NCI-H187 (cell line): Measurements from ENCODE around the gene ANGPT4.

ENCODE experiments used
- DNase-seq, 2 experiments: peaks; one replicate each; lab custom pipeline; 2025; lab: John Stamatoyannopoulos, UW

ANGPT4 gene, protein sequence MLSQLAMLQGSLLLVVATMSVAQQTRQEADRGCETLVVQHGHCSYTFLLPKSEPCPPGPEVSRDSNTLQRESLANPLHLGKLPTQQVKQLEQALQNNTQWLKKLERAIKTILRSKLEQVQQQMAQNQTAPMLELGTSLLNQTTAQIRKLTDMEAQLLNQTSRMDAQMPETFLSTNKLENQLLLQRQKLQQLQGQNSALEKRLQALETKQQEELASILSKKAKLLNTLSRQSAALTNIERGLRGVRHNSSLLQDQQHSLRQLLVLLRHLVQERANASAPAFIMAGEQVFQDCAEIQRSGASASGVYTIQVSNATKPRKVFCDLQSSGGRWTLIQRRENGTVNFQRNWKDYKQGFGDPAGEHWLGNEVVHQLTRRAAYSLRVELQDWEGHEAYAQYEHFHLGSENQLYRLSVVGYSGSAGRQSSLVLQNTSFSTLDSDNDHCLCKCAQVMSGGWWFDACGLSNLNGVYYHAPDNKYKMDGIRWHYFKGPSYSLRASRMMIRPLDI

DNA sequence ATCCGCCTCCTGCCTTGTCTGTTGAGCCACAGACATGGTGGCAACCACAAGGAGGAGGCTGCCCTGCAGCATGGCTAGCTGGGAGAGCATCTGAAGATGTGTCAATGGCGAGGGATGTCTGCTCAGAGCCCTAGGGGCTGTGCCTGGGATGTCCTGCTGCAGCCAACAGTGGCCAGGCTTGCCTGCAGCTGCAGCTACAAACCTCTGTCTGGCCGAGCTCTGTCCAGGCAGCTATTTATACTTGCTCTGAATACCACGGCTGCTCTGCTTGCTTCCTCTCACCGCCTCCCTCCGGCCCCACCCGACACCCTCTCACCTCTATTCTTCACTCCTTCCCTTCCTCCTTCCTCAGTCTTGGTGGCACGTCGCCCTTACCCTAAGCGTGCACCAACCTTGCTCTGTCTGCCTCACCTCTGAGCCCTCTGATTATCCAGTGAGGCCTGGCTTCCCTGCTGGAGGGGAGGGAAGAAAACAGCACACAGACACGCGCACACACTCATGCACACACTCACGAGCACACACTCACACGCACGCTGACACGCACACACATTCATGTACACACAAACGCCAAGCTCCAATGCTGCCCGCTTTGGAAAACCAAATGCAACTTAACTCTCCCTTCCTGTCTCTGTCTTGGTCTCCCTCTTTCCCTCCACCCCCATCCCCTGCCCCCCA lies at the start of gene ANGPT4:
ANGPT4 (minus strand) TSS at position 210 of the 675 bp plus-strand sequence; CDS start at position 90, 120 bp downstream.
- DNase-seq: no peak

DNA sequence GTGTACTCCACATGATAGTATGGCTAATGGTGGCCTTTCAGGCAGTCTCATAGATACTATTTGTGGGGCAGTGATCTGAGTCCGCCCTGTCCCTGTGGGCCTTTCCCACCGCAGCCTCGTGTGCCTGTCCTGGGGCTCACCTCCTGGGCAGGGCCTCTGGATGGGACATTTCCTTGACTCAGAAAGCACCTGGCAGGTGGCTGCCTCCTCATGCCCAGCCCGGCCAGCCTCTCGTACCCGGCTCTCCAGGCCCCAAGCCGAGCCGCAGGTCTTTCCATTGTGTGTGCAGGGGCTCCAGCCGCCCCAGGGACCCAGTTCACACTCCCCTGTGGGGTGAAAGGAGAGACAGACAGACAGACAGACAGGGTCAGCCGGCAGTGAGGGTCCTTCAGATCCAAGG lies 47.7 kb upstream of the ANGPT4 start:
- no peak for DNase-seq

DNA sequence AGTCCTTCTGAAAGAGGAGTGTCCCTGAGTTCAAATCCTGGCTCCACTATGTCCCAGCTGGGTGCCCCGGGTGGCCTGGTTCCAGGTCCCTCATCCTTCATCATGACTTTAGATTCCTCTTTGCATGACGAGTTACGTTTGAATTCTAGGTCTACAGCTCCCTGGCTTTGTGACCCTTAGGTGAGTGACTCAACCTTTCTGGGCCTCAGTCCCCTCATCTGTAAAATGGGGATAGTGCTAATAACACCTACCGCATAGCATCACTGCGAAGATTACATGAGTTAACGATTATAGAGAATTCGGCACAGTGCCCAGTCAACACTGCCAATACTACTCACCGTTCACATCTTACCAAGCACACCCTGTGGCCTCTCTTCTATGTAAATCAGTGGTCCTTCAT lies 46.5 kb upstream of the ANGPT4 start:
- no peak for DNase-seq

DNA sequence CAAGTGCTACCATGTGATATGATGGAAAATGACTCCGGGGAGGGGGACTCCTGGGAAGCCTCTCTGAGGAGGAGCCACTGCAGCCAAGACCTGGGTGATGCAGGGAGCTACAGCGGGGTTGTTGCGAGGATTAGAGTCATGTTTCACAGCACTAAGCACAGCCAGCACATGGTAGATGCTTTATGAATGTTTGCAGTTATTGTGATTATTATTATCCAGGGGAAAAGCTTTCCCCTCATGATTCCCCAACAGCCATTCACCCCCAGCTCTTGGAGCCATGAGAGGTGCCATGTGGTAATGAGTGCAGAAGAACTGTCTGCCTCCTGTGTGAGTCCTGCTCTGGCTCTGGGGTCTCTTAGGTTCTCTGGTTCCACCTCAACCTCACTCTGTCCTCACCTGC lies 46.1 kb upstream of the ANGPT4 start:
- no peak for DNase-seq

DNA sequence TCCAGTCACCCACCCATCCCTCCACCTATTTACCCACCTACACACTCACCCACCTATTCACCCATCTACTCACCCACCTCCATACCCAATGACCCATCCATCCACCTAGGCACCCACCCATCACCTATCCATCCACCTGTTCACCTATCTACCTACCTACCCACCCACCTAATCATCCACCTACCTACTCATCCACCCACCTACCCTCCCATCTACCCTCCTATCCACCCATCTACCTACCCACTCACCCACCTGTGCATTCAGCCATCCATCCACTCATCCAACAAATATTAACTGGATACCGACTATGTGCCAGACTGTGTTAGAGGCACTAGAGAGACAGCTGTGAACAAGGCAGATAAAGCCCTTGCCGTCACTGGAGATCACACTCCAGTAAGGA lies 45.6 kb upstream of the ANGPT4 start:
- DNase-seq: no peak

DNA sequence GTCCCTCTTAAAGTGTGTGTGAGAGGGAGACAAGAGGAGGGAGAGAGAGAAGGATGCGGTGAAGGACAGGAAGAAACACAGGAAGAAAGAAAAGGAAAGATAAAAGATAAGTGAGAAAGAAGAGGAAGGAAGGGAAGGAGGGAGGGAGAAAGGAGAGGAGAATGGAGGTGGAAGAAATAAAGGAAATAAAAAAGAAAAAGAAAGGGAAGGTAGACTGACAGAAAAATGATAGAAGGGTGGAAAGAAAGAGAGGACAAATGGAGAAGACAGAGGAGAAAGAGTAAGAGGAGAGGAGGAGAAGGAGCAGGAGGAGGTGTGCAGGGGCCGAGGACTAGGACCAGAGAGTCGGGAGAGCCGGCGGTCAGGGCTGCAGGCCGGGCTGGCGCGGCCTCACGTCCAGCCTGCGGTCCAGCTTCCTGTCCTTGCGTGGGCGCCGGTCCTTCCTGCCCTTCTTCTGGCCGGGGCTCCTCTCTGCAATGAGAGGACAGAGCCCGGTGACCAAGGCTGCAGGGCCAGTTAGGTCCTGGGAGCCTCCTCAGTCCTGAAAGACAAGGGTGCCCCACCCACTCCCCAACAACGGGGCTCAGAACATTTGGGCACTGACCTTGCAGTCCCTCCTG lies 44.0 kb upstream of the ANGPT4 start:
- DNase-seq: no peak

DNA sequence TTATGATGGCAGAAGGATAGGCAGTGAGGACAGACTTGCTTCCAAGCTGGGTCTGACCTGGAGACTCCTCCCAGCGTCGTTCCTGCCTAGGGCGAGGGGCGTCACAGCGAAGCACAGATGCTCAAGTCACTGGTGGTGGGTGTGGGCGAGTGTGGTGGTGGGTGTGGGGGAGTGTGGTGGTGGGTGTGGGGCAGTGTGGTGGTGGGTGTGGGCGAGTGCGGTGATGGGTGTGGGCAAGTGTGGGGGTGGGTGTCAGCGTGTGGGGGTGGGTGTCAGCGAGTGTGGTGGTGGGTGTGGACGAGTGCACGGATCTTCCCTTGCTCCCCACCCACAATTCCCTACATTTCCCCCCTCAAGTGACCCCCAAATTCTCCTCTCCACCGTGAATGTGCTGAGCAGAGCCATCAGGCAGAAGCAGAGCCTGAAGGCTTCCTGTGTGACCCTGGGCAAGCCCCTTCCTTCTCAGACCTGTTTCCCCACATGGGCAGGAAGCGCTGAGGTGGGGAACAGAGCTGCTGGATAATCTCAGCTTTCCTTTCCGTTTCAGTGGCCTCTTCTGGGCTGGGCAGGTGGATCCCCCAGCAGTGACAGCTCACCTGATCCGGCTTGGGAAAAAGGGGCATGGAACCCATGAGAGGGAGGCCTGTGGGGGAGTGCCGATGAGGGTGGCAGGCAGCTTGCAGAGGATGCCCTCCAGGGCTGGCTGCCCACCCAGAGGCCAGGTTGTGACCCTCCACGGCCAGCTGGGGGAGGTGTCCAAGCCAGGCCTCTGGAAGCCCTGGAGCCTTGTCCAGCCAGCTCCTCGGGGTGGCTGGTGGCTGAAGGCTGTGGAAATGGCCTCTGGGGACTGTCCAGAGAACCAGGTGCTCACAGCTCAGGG lies 43.0 kb upstream of the ANGPT4 start:
- DNase-seq: no peak

DNA sequence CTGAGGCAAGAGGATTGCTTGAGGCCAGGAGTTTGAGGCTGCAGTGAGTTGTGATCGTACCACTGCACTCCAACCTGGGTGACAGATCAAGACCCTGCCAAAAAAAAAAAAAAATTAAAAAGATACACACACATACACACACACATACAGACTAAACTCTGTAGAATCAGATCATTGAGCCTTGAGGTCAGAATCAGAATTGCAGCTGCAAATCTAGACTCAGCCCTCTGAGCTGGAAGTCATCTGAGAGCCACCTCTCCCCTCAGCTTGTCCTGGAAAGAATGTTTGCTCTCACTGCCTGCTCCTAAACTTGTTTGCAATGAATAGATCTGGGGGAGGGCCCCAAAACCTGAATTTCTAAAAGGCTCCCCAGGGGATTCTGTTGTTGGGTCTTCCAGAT lies 41.4 kb upstream of the ANGPT4 start:
- DNase-seq: no peak

DNA sequence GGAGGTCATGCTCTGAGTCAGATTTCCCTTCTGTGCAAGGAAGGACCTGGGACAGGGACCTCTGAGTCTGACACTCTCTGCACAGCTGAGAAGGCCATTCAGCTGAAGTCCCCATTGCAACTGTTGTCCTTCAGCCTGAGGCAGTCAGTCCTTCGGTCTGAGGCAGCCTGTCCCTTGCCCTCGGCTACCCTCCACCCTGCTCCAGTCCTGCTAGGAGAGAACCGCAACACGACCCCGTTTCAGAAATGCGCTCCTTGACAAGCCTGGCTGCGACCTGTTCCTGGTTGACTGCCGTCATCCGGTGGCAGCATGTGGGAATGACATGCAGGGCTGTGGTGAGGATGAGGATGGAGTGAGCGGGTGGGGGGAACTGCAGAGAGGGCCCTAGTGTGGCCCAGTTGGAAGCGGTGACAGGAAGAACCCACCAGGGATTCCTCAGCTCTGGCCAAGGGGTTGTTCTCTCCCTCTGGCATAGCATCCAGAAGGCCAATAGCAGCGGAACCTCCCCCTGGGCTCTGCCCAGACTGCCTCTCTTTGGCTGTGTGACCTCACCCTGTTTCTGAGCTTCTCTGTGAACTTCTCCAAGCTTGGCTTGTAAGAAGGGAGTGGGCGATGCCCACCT lies 40.3 kb upstream of the ANGPT4 start:
- DNase-seq: no peak

DNA sequence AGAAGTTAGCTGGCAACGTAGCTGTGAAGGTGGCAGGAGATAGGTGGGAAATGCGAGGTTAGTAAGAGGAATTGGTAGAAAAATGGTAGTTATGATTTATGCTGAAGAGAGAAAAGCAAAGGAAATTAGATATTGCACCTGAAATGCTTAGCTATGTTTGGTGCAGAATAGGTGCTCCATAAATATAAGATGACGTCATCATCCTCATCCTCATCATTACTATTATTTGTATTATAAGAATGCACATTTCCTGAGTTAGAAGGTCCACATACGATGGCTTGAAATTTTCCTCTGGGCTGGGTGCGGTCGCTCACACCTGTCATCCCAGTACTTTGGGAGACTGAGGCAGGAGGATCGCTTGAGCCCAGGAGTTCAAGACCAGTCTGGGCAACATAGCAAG lies 39.5 kb upstream of the ANGPT4 start:
- no peak for DNase-seq

DNA sequence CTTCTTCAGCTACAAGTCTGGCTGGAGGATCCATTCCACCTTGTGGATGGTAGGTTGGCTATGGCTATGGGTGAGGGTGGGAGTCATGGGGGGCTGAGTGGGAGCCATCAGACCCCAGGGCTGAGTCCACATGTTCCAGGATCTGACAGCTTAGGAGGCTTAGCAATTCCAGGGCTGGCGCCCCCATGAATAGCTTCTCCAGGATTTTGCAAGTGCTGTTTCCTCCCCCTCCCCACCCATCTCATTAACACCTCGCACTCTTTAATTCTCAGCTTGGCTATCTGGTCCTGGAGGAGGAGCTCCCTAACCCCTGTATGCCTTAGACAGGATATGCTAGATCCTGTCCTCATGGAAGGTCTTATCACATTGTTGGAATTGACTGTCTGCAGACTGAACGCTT lies 39.0 kb upstream of the ANGPT4 start:
- DNase-seq: no peak

DNA sequence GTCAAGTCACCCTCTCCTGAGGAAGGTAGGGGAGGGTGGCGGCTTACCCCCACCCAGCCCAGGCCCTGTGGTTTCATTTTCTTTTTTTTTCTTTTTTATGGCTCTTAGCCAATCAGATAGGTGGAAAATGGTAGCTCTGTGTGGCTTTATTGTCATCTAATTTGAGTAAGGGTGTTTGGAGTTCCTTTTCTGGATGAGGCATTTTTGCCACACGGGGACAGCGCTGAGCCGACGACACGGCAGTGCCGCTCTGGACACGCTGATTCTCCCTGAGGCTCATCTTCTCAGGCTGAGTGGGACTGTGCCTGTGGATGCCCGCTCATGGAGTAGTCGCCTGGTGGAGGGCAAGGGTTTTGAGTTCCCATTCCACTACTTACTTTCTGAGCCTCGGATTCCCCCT lies 37.6 kb upstream of the ANGPT4 start:
- DNase-seq: no peak

DNA sequence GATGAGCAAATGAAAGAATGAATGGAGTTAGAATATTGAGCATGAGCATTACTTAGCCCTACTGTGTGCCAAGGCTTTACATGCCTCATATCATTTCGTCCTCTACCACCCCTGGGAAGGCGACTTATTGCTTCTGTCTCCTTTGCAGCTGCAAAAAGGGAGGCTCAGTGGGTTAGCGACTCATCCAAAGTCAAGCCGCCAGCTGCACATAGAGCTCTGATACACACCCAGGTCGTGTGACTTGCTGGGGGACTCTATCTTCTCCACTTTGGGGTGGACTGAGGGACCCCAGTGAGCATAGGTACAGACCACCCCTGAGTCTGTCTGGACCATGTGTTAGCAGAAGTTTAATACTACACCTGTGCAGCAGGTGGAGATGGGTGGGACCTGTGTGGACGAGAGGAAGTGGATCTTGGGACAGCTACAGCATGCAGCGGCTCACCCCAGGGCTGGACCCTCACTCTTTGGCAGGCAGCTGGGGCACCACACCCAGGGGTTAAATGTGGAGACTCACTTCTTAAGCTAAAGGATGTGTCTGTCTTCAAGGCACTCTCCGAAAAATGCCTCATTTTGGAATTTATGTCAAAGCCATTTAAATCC lies 36.2 kb upstream of the ANGPT4 start:
- DNase-seq: no peak

DNA sequence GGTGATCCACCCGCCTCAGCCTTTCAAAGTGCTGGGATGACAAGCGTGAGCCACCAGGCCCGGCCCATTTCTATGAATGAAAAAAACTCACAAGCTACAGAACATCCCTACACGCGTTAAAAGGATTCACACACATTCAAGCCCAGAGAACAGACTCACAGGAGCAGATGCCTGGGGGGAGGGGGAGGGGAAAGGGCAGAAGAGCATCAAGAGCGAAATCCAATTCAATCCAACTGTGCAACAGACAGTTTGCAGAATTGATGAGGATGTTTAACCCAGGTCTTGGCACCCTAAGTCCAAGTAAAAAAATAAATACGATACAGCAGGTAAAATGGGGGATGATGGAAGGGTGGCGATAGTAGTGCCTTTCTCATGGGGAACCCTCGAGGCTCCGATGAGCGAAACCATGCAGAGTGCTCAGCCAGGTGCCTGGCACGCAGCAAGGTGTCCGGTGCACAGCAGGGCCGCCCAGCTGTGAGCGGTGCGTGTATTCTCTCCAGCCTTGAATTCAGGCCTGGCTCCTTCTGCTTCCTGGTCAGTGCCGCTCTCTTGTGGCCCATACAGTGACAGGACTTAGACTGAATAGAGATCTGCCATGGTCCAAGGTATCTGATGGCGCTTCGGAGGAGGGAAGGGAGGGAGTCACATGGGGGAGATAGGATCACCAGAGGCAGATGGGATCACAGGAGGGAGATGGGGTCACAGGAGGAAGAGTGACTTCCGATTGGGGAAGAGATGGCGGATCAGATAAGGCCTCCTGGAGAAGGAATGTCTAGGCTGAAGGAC lies 35.4 kb upstream of the ANGPT4 start:
- no peak for DNase-seq

DNA sequence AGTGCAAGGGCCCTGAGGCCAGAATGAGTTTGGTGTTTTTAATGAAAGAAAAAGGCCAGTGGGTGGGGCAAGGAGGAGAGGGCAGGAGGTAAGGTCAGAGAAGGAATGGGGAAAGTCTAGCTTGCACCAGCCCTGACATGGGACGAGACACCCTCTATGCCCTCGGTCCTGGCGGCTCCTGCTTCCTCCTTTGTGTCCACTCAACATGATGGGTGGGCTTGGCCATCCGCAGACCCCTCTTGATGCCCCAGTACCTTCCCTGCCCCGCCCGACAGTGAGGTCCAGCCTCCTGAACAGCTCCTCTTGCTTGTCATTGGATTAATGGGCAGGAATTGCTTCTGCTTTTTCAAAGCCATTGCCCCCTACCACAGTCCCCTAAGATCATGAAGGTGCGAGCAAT lies 33.6 kb upstream of the ANGPT4 start:
- no peak for DNase-seq

DNA sequence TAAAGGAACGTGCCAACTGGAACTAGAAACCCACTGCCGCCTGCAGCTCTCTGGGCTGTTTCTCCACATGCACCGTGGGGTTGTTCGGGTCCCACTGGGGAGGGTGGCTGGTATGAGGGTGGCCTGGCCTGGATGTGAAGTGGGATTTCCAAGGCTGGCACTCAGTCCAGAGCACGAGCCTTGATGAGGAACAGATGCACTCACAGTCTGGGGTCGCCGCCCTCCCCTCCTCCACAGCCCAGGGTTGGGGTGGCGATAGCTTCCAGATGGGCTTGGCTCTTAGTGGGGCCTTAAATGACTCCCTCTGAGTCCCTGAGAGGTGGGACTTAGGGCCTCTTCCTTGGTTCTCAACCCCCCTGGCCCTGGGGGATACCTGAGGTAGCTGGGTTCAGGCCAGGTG lies 30.7 kb upstream of the ANGPT4 start:
- no peak for DNase-seq

DNA sequence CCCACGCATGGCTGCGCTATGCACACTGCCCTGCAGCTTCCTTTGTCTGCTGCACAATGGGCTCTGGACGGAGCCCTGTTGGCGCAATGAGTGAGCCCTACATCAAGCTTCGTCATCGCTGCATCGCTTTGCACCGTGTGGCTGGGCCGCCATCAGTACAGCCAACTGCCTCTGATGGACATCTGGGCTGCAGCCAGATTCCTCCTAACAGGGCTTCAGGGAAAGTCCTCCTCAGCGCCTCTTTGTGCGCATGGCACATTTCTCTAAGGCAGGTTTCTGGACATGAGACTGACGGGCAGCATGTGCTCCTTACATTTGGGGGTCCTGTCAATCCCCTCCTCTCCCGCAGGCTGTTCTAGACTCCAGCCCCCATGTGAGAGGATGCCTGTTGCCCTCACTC lies 29.7 kb upstream of the ANGPT4 start:
- DNase-seq: no peak

DNA sequence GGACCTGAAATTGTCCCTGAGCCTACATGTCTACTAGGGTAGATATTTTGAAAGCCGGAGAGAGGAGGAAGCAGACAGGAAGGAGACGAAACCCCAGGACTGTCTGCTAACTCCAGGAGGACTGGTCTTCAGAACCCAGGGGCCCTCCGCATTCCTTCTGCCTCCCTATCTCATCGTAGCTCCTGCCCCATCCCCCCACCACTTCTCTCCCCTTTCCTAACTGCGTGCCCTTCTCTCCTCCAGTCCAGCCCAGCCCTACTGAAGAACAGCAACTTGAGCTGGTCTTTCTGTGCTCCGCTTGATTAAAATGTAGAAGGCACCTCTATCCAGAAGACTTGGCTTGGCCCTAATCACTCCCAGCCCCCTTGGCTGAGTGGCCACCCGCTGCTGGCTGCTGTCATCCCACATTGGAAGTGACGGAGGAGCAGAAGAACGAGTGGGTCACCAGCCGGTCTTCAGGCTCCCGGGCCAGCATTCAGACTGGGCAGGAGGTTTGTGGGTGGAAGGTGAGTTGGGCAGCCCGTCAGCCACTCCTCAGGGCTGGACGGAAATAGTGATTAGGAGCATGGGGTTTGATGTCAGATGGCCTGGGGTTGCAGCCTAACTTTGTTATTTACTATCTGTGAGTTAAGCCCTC lies 28.8 kb upstream of the ANGPT4 start:
- DNase-seq: no peak

DNA sequence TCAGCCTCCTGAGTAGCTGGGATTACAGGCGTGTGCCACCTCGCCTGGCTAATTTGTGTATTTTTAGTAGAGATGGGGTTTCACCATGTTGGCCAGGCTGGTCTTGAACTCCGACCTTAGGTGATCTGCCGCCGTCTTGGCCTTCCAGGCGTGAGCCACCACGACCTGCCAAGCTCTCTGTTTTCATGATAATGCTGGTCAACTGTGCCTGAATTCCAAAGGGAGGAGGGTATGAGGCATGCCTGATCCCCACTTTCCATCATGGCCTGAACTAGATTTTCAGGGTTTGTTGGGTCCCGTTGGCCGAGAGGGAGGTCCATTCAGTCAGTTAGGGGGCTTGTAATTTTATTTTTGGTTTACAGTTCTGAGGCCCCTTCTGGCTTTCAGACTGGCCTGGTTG lies 28.0 kb upstream of the ANGPT4 start:
- no peak for DNase-seq

DNA sequence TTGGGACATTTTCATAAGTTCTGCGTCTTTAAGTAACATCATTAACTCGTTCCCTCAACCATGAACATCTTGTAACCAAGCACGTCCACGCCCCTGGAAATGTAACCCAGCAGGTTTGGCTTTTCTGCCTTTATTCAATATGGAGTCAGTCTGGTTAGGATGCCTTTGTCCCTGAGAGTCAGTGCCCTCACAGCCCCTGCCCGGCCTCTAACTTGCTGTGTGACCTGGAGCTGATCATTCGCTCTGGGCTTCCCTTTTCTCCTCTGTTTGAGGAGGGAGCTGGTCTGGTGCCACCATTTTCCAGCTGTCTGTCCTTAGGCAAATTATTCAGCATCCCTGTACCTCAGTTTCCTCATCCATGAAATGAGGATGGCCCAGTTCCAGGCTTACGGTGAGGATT lies 26.5 kb upstream of the ANGPT4 start:
- no peak for DNase-seq
